Measurements from ENCODE around the gene C20orf204.

The C20orf204 gene

GRCh38 chr20:64071341-64072332 lies 35.7 kb downstream of the C20orf204 start:
- no peak overlapping the region for H3K4me3 ChIP-seq (ENCODE audit: insufficient read length, low read depth)
- no peaks in the 10 kb centered on the region for H3K9me3 ChIP-seq (ENCODE audit: insufficient read depth, low read length)

GRCh38 chr20:64072498-64073063 lies 36.6 kb downstream of the C20orf204 start:
- TF ChIP-seq SUZ12 (IDR thresholded peaks at IDR 0.05; ENCODE audit: extremely low read depth, insufficient read depth, insufficient read length) (no peak), YY1 (IDR thresholded peaks at IDR 0.05; ENCODE audit: insufficient read depth, insufficient read length) (no peak), ZNF274 (IDR thresholded peaks at IDR 0.05; ENCODE audit: low read depth, low read length) (no peak)
- Histone ChIP-seq H3K4me1 (ENCODE audit: insufficient read depth, insufficient read length) (peaks cover 17% of the 10 kb centered on the region), H3K9ac (ENCODE audit: insufficient read length, low read depth) (no peak overlapping the region), H3K4me3 (ENCODE audit: insufficient read length, low read depth) (no peak overlapping the region), H3K27me3 (ENCODE audit: insufficient read depth, insufficient read length) (no peaks in the 10 kb centered on the region), H3K36me3 (ENCODE audit: insufficient read depth, insufficient read length, low read length) (peaks cover 54% of the 10 kb centered on the region), H3K9me3 (ENCODE audit: insufficient read depth, low read length) (no peaks in the 10 kb centered on the region)
- no peak for DNase-seq (ENCODE audit: low read depth, low spot score)

More at GRCh38 chr20:64071341-64072332, 35.7 kb downstream of the C20orf204 start:
- no peaks in the 10 kb centered on the region for H3K27me3 ChIP-seq (ENCODE audit: insufficient read depth, insufficient read length)
- peaks cover 21% of the 10 kb centered on the region for H3K4me1 ChIP-seq (ENCODE audit: insufficient read depth, insufficient read length)
- DNase-seq (ENCODE audit: low read depth, low spot score), result no peak
- H3K9ac ChIP-seq (ENCODE audit: insufficient read length, low read depth), result no peak overlapping the region
- TF ChIP-seq ZNF274 (IDR thresholded peaks at IDR 0.05; ENCODE audit: low read depth, low read length), result no peak
- no peak for TF ChIP-seq SUZ12 (IDR thresholded peaks at IDR 0.05; ENCODE audit: extremely low read depth, insufficient read depth, insufficient read length)
- TF ChIP-seq YY1 (IDR thresholded peaks at IDR 0.05; ENCODE audit: insufficient read depth, insufficient read length), result no peak
- H3K36me3 ChIP-seq (ENCODE audit: insufficient read depth, insufficient read length, low read length), result peaks cover 51% of the 10 kb centered on the region

- H3K4me1 ChIP-seq (ENCODE audit: insufficient read depth, insufficient read length), result peaks cover 19% of the 10 kb centered on the region
- peaks cover 55% of the 10 kb centered on the region for H3K36me3 ChIP-seq (ENCODE audit: insufficient read depth, insufficient read length, low read length)
- no peak overlapping the region for H3K4me3 ChIP-seq (ENCODE audit: insufficient read length, low read depth)
- no peaks in the 10 kb centered on the region for H3K9me3 ChIP-seq (ENCODE audit: insufficient read depth, low read length)
- no peak overlapping the region for H3K9ac ChIP-seq (ENCODE audit: insufficient read length, low read depth)
- no peak for DNase-seq (ENCODE audit: low read depth, low spot score)
- no peaks in the 10 kb centered on the region for H3K27me3 ChIP-seq (ENCODE audit: insufficient read depth, insufficient read length)
- no peak for TF ChIP-seq ZNF274 (IDR thresholded peaks at IDR 0.05; ENCODE audit: low read depth, low read length)
- TF ChIP-seq YY1 (IDR thresholded peaks at IDR 0.05; ENCODE audit: insufficient read depth, insufficient read length), result no peak
- TF ChIP-seq SUZ12 (IDR thresholded peaks at IDR 0.05; ENCODE audit: extremely low read depth, insufficient read depth, insufficient read length), result no peak
Measured at GRCh38 chr20:64073476-64074183, 37.6 kb downstream of the C20orf204 start.

GRCh38 chr20:64074184-64074789 lies 38.3 kb downstream of the C20orf204 start:
- Histone ChIP-seq H3K27me3 (ENCODE audit: insufficient read depth, insufficient read length) (no peaks in the 10 kb centered on the region), H3K9me3 (ENCODE audit: insufficient read depth, low read length) (no peaks in the 10 kb centered on the region), H3K4me1 (ENCODE audit: insufficient read depth, insufficient read length) (peaks cover 15% of the 10 kb centered on the region), H3K4me3 (ENCODE audit: insufficient read length, low read depth) (no peak overlapping the region), H3K36me3 (ENCODE audit: insufficient read depth, insufficient read length, low read length) (peaks cover 55% of the 10 kb centered on the region), H3K9ac (ENCODE audit: insufficient read length, low read depth) (no peak overlapping the region)
- DNase-seq (ENCODE audit: low read depth, low spot score), result no peak
- TF ChIP-seq YY1 (IDR thresholded peaks at IDR 0.05; ENCODE audit: insufficient read depth, insufficient read length) (no peak), ZNF274 (IDR thresholded peaks at IDR 0.05; ENCODE audit: low read depth, low read length) (no peak), SUZ12 (IDR thresholded peaks at IDR 0.05; ENCODE audit: extremely low read depth, insufficient read depth, insufficient read length) (no peak)

- Histone ChIP-seq H3K36me3 (ENCODE audit: insufficient read depth, insufficient read length, low read length) (peaks cover 55% of the 10 kb centered on the region), H3K9me3 (ENCODE audit: insufficient read depth, low read length) (no peaks in the 10 kb centered on the region), H3K4me1 (ENCODE audit: insufficient read depth, insufficient read length) (peaks cover 13% of the 10 kb centered on the region), H3K9ac (ENCODE audit: insufficient read length, low read depth) (no peak overlapping the region), H3K4me3 (ENCODE audit: insufficient read length, low read depth) (no peak overlapping the region), H3K27me3 (ENCODE audit: insufficient read depth, insufficient read length) (no peaks in the 10 kb centered on the region)
- no peak for DNase-seq (ENCODE audit: low read depth, low spot score)
- TF ChIP-seq SUZ12 (IDR thresholded peaks at IDR 0.05; ENCODE audit: extremely low read depth, insufficient read depth, insufficient read length) (no peak), YY1 (IDR thresholded peaks at IDR 0.05; ENCODE audit: insufficient read depth, insufficient read length) (no peak), ZNF274 (IDR thresholded peaks at IDR 0.05; ENCODE audit: low read depth, low read length) (no peak)
Measured at GRCh38 chr20:64074963-64075362, 39.0 kb downstream of the C20orf204 start.

GRCh38 chr20:64075556-64075955 lies 39.6 kb downstream of the C20orf204 start:
- Histone ChIP-seq H3K9ac (ENCODE audit: insufficient read length, low read depth) (no peak overlapping the region), H3K9me3 (ENCODE audit: insufficient read depth, low read length) (no peaks in the 10 kb centered on the region), H3K4me3 (ENCODE audit: insufficient read length, low read depth) (no peak overlapping the region), H3K27me3 (ENCODE audit: insufficient read depth, insufficient read length) (peaks cover 6% of the 10 kb centered on the region), H3K4me1 (ENCODE audit: insufficient read depth, insufficient read length) (peaks cover 7% of the 10 kb centered on the region), H3K36me3 (ENCODE audit: insufficient read depth, insufficient read length, low read length) (peaks cover 50% of the 10 kb centered on the region)
- DNase-seq (ENCODE audit: low read depth, low spot score), result no peak
- TF ChIP-seq SUZ12 (IDR thresholded peaks at IDR 0.05; ENCODE audit: extremely low read depth, insufficient read depth, insufficient read length) (no peak), YY1 (IDR thresholded peaks at IDR 0.05; ENCODE audit: insufficient read depth, insufficient read length) (no peak), ZNF274 (IDR thresholded peaks at IDR 0.05; ENCODE audit: low read depth, low read length) (no peak)

All from NT2/D1 (cell line).